GM03348 (cell line): Measurements from ENCODE around the gene GRIK3.
"Not testable (repeated sequence)": the region's sequence is repeated elsewhere in the genome, so short reads cannot be mapped to it uniquely, and the experiment has no call there.

Source experiments
- DNase-seq: peaks from one replicate; pipeline ENCODE4 v3.0.0; 2012; ENCODE audit warnings: low spot score

GRIK3 gene

DNA sequence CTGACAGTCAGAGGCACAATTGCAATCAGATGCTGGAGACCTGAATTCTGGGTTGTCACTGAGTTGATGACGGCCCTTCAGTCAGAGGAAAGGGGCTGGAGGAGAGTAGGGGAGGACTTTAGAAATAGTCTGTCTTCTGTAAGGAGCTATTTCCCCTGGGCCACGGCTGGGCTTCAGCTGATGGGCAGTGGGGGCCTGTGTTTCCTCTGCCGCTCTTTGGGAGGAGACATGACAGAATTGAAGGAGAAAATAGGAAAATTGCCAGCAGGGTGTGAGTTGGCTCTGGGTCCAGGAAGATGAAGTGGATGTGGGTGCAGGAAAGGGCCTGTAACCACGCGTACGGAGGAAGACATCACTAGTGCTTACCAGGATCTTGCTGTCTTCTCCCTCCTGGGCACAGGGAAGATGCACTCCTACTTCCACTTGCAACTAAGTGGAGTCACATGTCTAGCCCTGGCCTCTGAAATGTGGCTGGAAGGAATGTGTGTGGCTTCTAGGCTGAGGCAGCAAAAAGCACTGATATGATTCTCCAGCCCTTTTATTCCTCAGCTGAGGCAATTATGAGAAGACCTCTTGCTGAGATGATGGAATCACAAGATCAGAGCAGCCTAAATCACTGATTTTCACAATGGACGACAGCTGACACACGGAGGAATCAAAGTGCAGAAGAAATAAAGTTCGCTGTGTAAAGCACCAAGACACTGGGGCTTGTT is 250.0 kb downstream of the GRIK3 start:
- DNase-seq: no peak

- no peak for DNase-seq
Measured at GRCh38 chr1:36783475-36783874, 250.8 kb downstream of the GRIK3 start.

DNA sequence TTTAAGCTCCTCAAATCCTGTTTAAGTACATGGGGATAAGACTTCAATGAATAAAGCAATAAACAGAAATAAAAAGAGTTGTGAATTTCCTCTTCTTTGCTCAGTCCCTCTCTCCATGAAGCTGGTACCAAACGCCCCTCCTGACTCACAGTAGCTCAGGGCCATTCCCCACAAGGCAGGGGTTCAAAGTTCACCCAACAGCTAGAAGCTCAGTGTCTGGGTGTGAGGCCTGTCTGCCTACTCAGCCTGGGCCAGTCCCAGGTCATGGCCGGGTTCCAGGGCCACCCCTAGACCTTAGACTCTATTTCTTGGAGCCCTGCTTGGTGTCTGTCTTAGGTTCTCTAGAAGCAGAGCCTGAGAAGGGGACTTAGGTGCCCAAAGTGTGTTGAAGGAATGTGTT is 251.5 kb downstream of the GRIK3 start:
- DNase-seq: no peak

GRCh38 chr1:36782085-36782484 is 252.2 kb downstream of the GRIK3 start:
- no peak for DNase-seq

- DNase-seq: no peak
Measured at GRCh38 chr1:36781098-36781497, 253.2 kb downstream of the GRIK3 start.

- DNase-seq: no peak
Measured at GRCh38 chr1:36778740-36779139, 255.6 kb downstream of the GRIK3 start.

- no peak for DNase-seq
Measured at GRCh38 chr1:36776948-36777831, 257.1 kb downstream of the GRIK3 start.

DNA sequence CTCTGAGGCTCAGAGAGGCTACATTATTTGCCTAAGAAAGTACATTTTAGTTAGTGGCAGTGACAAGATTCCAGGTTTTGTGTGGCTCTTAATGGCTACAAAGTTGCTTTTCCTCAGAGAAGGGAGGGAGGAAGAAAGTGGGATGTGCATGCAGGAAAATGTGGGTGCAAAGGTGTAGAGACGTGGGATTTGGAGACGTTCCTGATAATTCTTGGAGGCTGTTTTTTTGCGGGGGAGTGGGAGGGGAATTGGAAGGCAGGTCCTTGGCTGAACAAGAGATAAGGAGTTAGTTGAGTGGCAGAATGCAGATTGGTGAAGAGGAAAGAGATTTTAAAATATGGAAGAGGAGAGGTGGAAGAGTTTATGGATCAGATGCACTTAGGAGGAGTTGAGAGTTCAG is 258.1 kb downstream of the GRIK3 start:
- DNase-seq: no peak

- no peak for DNase-seq
Measured at GRCh38 chr1:36775716-36776115, 258.6 kb downstream of the GRIK3 start.

- no peak for DNase-seq
Measured at GRCh38 chr1:36773827-36774541, 260.3 kb downstream of the GRIK3 start.

DNA sequence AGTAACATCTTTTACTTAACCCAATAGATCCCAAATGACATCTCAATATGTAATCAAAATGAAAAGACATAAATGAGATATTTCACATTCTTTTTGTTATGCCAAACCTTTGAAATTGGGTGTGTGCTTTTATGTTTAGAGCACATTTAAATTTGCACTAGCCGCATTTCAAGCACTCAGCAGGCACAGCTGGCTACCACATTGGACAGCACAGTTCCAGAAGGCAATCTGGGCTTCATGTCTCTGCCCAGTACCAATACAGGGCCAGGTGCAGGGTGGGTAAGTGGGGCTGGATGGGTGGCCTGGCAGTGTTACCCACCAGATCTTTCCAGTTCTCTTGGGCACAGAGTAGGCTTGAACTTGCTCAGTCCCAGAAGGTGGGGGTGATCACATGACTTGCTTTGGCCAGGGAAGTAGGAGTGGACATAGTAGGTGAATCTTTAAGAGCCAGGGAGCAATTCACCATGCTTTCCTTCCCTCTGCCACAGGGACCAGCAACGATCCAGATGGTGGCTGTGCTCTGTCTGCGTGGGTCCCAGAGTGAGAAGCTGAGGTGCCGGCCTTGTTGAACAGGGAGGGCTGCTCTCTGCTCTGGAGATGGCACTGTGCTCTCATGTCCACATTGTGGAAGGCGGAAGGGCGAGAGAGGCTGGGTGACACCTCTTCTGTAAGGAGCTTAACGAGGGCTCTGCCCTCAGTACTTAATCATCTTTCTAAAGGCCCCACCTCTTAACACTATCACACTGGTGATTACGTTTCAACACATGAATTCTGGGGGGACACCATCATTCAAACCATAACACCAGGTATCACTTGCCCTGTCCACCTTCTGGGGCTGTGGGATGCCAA is 261.4 kb downstream of the GRIK3 start:
- no peak for DNase-seq

GRCh38 chr1:36771660-36772284 is 262.5 kb downstream of the GRIK3 start:
- no peak for DNase-seq

GRCh38 chr1:36771240-36771639 is 263.1 kb downstream of the GRIK3 start:
- no peak for DNase-seq

GRCh38 chr1:36769886-36770830 is 264.2 kb downstream of the GRIK3 start:
- DNase-seq: no peak

DNA sequence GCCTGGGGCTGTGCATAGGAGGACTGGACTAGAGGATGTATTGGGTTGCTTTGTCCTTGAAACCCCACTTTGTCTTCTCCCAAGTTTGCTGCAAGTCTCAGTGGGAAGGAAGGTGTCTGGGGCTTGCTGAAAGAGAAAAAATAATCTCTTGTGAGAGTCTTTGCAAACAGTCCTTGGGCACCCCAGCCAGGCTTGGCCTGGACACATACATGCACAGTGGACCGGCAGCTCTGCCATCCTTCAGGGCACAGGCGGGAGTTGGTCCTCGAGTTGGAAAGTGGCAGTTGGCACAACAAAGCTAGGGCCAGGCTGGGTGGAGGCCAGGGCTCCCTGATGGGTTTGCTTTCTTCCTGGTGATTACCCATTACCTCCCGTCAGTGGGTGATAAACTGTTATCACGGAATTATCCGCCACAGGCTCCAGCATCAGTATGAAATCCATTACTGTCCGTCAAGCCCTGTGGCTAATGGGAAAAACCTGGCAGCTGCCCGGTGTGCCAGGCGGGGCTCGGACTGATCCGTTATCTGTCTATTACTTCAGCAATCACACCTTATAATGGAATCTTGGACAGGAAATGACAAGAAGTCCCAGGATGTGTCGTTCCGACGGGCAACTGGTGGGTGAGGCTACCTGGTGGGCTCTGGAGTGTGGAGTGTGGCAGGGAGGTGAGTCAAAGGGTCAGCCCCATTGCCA is 265.7 kb downstream of the GRIK3 start:
- DNase-seq: no peak

DNA sequence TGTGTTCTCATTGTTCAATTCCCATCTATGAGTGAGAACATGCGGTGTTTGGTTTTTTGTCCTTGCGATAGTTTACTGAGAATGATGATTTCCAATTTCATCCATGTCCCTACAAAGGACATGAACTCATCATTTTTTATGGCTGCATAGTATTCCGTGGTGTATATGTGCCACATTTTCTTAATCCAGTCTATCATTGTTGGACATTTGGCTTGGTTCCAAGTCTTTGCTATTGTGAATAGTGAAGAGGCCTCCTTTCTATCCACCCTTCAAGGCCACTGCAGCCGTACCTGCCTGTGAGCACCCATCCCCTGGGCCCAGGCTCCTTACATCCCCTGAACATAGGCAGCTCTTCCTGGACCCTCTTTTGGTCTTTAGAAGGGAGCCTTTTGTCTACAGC is 266.9 kb downstream of the GRIK3 start:
- DNase-seq: not testable (repeated sequence)

- DNase-seq: no peak
Measured at GRCh38 chr1:36766481-36766880, 267.8 kb downstream of the GRIK3 start.

DNA sequence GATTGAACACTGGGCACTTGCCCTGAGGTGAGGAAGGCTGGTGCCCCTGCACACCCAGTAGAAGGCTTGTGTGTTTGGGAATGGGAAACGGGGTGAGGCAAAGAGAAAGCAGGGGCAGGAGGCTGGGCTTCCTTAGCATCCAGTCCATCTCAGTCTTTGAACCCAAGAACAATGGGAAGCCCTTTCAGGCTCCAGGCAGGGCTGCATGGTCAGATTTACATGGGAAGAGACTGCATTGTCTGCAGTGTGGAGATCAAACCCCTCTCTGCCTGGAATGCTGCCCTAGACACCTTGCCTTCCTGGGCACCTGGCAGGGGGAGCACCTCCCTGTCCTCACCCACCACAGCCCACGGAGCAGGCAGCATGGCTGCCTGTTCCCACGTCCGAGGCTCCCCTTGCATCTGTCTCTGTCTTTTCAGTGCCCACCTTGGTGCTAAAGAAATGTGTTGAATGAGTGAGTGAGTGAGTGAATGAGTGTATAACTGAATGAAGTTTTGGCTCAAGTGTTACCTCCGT is 268.5 kb downstream of the GRIK3 start:
- no peak for DNase-seq

DNA sequence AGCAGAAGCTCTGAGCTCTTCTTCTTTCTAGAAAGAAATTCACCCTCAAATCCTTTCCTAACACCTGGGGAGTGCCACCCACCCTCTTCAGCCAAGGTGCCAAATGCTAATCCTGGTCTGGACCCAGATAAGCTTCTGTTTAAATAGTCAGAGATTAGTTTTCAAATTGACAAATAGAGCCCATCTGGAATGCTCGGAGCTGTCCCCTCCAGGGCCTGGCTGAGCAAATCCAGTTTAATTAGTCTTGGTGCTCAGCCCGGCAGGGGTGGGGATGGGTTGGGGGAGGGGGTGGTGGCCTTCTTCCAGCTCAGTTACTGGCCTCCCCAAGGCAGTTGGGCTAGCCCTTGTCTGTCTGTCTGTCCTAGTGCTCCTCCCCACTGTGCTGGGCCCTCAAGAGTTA is 269.5 kb downstream of the GRIK3 start:
- DNase-seq: no peak
